Heart left ventricle (tissue), 16 donors: ENCODE measurements around the gene GPI. TPM values are rescaled to one million over a fixed set of nuclear protein-coding genes. Genes with fewer than 3 reads are reported as not detected.
A peak's percentile ranks its signal among the peaks of the same experiment; 100 is the strongest.

ENCODE experiments used
- ATAC-seq, 4 donors: fragments of 200-7000 bp; cut with Tn5 transposase; one replicate each; pipeline ENCODE4 v1.9.1; 2020 to 2022; ENCODE audit warnings: moderate library complexity in 4 of 4, mild to moderate bottlenecking in 3 of 4, moderate number of reproducible peaks in 1 of 4
- DNase-seq, 5 donors: peaks; one replicate each; pipeline ENCODE4 v3.0.0-alpha.2; 2020
- H3K27ac ChIP-seq, 12 donors: fragments of 200-600 bp; sonication (generic) in 4 of 12; one replicate each; pipeline versions ENCODE4 v1.5.0 to v1.8.0; 2016 to 2022; ENCODE audit warnings: mild to moderate bottlenecking in 2 of 12
- H3K27me3 ChIP-seq, 9 donors: fragments of 200-600 bp; sonication (generic) in 2 of 9; one replicate each; pipeline versions ENCODE4 v1.5.1 to v1.8.0; 2016 to 2022; ENCODE audit warnings: mild to moderate bottlenecking in 3 of 9
- H3K36me3 ChIP-seq, 9 donors: fragments of 200-600 bp; sonication (generic) in 2 of 9; one replicate each; pipeline versions ENCODE4 v1.5.0 to v1.8.0; 2018 to 2022; ENCODE audit warnings: mild to moderate bottlenecking in 2 of 9
- H3K4me1 ChIP-seq, 12 donors: fragments of 200-600 bp; sonication (generic) in 4 of 12; one replicate each; pipeline versions ENCODE4 v1.5.0 to v1.8.0; 2016 to 2022; ENCODE audit warnings: mild to moderate bottlenecking in 3 of 12
- H3K4me3 ChIP-seq, 12 donors: fragments of 200-600 bp; sonication (generic) in 4 of 12; one replicate each; pipeline versions ENCODE4 v1.5.0 to v1.8.0; 2017 to 2022; ENCODE audit warnings: mild to moderate bottlenecking in 9 of 12, moderate library complexity in 4 of 12
- H3K9me3 ChIP-seq, 12 donors: fragments of 200-600 bp; sonication (generic) in 4 of 12; one replicate each; pipeline versions ENCODE4 v1.5.0 to v1.8.0; 2016 to 2022; ENCODE audit warnings: mild to moderate bottlenecking in 1 of 12
- POLR2A ChIP-seq, 2 donors: fragments of 450-650 bp; IDR thresholded peaks; one replicate each; pipeline ENCODE4 v1.6.1; 2017; ENCODE audit warnings: antibody characterized with exemption in 2 of 2, mild to moderate bottlenecking in 2 of 2, moderate library complexity in 2 of 2
- WGBS, 4 donors: extraction: QIAGEN DNeasy Blood & Tissue Kit in 2 of 4; methylation state at CpG; one replicate each; pipeline versions ENCODE4 v1.1.5 to v1.1.7; 2013 to 2018; 5-methylcytosine and 5-hydroxymethylcytosine counted together
- intact Hi-C, 10 donors: fragments of 100-400 bp; cut with DNase I; formaldehyde crosslinking; loops; one replicate each; pipeline versions ENCODE4 v1.11.1 to v1.14.2; 2022
- polyA plus RNA-seq, 2 donors: library from polyadenylated mRNA; stranded (reverse); fragments of 200-250 nt; gene quantifications; one replicate each; pipeline ENCODE4 v1.2.3, GENCODE V29; 2013
- total RNA-seq, 9 donors: library from RNA; depleted of rRNA in 2 of 9; stranded (reverse); fragments of >200 nt in 2 of 9; fragmentation: NEBNext Ultra II Directional in 3 of 9; extraction: Animal tissue kit (Norgen Biotek cat#: 25700) in 3 of 9; gene quantifications; one replicate each; pipeline versions ENCODE4 v1.1.0 to v1.2.4, GENCODE V29; 2016 to 2023
- TF ChIP-seq, protein P1 (sequence below), 12 donors: fragments of 200-600 bp; sonication (generic) in 4 of 12; IDR thresholded peaks; one replicate each; pipeline versions ENCODE4 v1.5.0 to v1.8.0; 2018 to 2022; ENCODE audit warnings: antibody characterized with exemption in 12 of 12, mild to moderate bottlenecking in 5 of 12
- donor health status: ischemic (EF 13 %, LVEDD 7.1; RV severe dilation, severe dysfunction).
- donor health status: healthy with polysubstance abuse.
- donor health status: DM: no; HTN: yes; CAD: no.
- donor health status: DM: no; HTN: no; CAD: no.
- donor health status: ischemic (EF 25% LVEDD 6.9; RV normal size, moderate dysfunction).
- donor health status: ischemic (EF 25% LVEDD 5.7; RV mildly dilated, moderate dysfunction).
- donor health status: healthy.
- donor health status: DM: yes; HTN: yes; CAD: no.
- donor health status: ischemic (EF 35%, LVEDD 5.7; RV mildly dilated, moderate dysfunction).
- donor health status: nonischemic (EF 11% LVEDD 7.7; RV severe dilation, severe dysfunction).
- donor health status: DM: yes; HTN: yes; CAD: no.
- donor health status: PGD.
- donor health status: ischemic (EF 29% LVEDD 5.4; RV normal size, mild dysfunction).
- donor health status: nonischemic (EF 23%, LVEDD 6.1; RV moderate dilation, normal function).

Gene GPI
- total and polyA plus RNA-seq, 11 donors: 233 to 764 (median 513) TPM

DNA sequence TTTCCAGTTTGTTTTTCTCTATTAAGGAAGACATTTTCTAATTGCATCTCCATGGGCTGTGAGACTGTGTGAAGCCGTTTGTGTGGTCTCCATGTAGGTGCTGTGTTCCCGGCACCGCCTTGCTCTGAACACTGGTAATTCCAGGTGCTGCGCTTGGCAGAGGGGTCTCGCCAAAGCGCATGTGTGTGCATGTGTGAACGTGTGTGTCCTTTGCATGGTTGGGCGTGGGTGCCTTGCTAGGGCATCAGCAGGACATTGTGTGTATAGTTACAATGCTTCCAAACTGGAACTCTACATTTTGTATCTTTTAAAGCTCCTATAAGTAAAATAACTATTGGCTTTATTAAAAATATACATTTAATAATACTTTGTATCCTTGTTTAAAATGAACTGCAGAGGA is 9.8 kb upstream of the GPI start:
- no peak for ATAC-seq
- Histone ChIP-seq H3K27ac (no peak overlapping the region), H3K36me3 (peaks cover 0 to 56% (median 48%) of the 10 kb centered on the region in 9 donors), H3K4me1 (peaks cover 0 to 14% (median 8%) of the 10 kb centered on the region in 12 donors), H3K4me3 (no peak overlapping the region), H3K9me3 (no peaks in the 10 kb centered on the region), H3K27me3 (no peaks in the 10 kb centered on the region)
- intact Hi-C loops: no loop called here
- TF ChIP-seq, protein P1, sequence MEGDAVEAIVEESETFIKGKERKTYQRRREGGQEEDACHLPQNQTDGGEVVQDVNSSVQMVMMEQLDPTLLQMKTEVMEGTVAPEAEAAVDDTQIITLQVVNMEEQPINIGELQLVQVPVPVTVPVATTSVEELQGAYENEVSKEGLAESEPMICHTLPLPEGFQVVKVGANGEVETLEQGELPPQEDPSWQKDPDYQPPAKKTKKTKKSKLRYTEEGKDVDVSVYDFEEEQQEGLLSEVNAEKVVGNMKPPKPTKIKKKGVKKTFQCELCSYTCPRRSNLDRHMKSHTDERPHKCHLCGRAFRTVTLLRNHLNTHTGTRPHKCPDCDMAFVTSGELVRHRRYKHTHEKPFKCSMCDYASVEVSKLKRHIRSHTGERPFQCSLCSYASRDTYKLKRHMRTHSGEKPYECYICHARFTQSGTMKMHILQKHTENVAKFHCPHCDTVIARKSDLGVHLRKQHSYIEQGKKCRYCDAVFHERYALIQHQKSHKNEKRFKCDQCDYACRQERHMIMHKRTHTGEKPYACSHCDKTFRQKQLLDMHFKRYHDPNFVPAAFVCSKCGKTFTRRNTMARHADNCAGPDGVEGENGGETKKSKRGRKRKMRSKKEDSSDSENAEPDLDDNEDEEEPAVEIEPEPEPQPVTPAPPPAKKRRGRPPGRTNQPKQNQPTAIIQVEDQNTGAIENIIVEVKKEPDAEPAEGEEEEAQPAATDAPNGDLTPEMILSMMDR (IDR thresholded peaks at IDR 0.05): no peak
- no peak for TF ChIP-seq POLR2A (IDR thresholded peaks at IDR 0.05)
- DNase-seq: peak in 1 of 5 donors; percentile 40
- 96 to 99% (median 98%) methylated on average over 8 of the region's 8 CpGs for WGBS, 4 donors

DNA sequence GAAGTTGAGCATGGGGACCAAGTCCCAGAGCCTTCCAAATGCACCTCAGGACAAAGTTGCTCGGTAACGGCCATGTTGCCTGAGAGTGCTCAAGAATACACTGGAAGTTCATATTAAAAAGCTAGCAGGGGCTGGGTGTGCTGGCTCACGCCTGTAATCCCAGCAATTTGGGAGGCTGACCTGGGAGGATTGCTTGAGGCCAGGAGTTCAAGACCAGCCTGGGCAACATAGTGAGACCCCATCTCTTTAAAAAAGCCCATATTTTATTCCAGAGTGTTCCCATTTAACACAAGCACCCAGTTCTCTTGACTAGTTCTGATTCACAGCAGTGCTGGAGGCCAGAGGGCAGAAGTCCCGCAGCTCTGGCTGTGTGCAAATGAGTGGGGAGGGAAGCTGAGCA is 8.1 kb upstream of the GPI start:
- intact Hi-C loops: no loop called here
- DNase-seq (peak in 1 of 5 donors; percentile 10), ATAC-seq (no peak)
- TF ChIP-seq, protein P1 (IDR thresholded peaks at IDR 0.05): no peak
- TF ChIP-seq POLR2A (IDR thresholded peaks at IDR 0.05): no peak
- 85 to 95% (median 93%) methylated on average over 4 of the region's 4 CpGs for WGBS, 4 donors
- Histone ChIP-seq H3K4me1 (peaks cover 0 to 14% (median 8%) of the 10 kb centered on the region in 12 donors), H3K27me3 (no peaks in the 10 kb centered on the region), H3K36me3 (peaks cover 0 to 39% (median 37%) of the 10 kb centered on the region in 9 donors), H3K4me3 (no peak overlapping the region), H3K9me3 (no peaks in the 10 kb centered on the region), H3K27ac (no peak overlapping the region)

DNA sequence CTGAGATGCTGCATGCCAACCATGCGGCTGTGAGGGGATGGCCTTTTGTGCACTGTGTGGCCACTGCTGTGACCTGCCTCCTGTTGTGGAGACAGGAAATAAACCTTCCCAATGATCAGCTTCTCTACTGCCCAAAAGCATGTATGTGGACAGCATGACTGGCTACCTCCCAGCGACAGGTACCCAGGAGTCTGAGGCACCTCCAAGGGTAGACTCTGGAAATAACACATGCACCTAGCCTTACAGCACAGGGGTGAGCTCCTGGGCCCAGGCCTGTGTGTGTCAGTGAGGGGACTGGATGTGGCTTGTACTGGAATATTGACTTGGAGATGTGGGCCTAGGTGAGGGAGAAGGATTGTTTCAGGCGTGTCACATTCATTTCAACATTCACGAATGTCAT is 7.6 kb upstream of the GPI start:
- peaks cover 0 to 14% (median 8%) of the 10 kb centered on the region in 12 donors for H3K4me1 ChIP-seq
- H3K27ac ChIP-seq: no peak overlapping the region
- no peaks in the 10 kb centered on the region for H3K27me3 ChIP-seq
- H3K4me3 ChIP-seq: no peak overlapping the region
- WGBS, 4 donors: 94 to 96% (median 94%) methylated on average over 2 to 4 of the region's 4 CpGs
- ATAC-seq (no peak), DNase-seq (peak in 1 of 5 donors; percentile 37)
- TF ChIP-seq POLR2A (IDR thresholded peaks at IDR 0.05): no peak
- TF ChIP-seq, protein P1 (IDR thresholded peaks at IDR 0.05): no peak
- no peaks in the 10 kb centered on the region for H3K9me3 ChIP-seq
- intact Hi-C loops: no loop called here
- H3K36me3 ChIP-seq: peaks cover 0 to 34% (median 31%) of the 10 kb centered on the region in 9 donors

DNA sequence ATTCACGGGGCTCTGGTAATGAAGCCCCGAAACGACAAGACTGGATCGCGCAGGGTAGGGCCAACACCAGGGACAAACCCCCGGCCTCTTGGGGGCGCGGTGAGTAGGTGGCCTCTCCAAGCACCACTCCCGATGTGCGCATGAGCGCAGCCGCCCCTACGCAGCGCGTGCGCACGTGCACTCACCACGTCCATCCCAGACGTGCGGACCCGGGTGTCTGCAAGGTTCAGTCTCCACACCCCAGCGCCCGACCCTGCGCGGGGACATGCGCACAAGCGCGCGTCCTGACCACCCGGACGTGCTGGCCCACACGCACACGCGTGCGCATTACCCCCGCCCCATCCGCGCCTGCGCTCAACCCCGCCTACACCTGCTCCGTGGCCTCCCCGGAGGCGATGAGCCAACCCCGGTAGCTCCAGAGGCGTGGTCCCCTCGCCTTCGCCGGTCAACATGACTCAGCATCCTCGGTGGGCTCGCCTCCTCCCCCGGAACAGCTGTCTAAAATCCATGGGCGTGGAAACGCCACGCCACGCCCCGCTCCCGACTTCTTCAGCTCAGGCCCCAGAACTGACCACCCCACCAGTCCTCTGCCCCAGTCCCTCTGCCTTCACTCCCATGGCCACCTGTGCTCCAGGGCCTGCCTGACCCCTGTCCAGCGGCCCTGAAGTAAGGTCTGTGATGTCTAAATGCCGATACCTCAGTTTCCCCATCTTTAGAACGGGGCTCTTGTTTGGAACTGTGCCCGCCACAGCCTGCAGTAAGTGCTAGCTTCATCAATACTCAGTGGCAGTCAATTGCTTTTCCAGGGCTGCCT is 5.6 kb upstream of the GPI start:
- peak; percentile 96 to 97 (median 96) for ATAC-seq
- Histone ChIP-seq H3K27ac (peak overlapping the region; percentile 64 to 93 (median 84)), H3K36me3 (peaks cover 0 to 15% (median 13%) of the 10 kb centered on the region in 9 donors), H3K4me3 (peak overlapping the region; percentile 18 to 69 (median 54)), H3K9me3 (no peaks in the 10 kb centered on the region), H3K27me3 (no peaks in the 10 kb centered on the region), H3K4me1 (peaks cover 0 to 15% (median 9%) of the 10 kb centered on the region in 12 donors)
- 4 to 12% (median 5%) methylated on average over 27 to 61 of the region's 61 CpGs for WGBS, 4 donors
- DNase-seq: peak; percentile 94 to 98 (median 98)
- intact Hi-C loops: loop anchor here in 1 of 10 donors (2.0 kb wide), 1 partner anchor 69 kb away; the partner anchor contains the start of gene UBA2
- TF ChIP-seq, protein P1 (IDR thresholded peaks at IDR 0.05): peak; percentile 29 to 81 (median 55)
- peak in 1 of 2 donors; percentile 69 for TF ChIP-seq POLR2A (IDR thresholded peaks at IDR 0.05)
